GM12878 (cell line): Measurements from ENCODE around the gene CNTRL. TPM values are rescaled to one million over a fixed set of nuclear protein-coding genes. Genes with fewer than 3 reads are reported as not detected.

Experiments
- BACH1 ChIP-seq: fragments of 450-650 bp; IDR thresholded peaks from 2 replicates; pipeline ENCODE4 v1.6.1; 2017; ENCODE audit warnings: mild to moderate bottlenecking, borderline replicate concordance
- BHLHE40 ChIP-seq, 2 experiments: fragments of 450-650 bp in 1 of 2; IDR thresholded peaks; 2 replicates each; pipeline ENCODE4 v1.6.1; 2011 to 2017; ENCODE audit warnings: low read depth in 2 of 2, borderline replicate concordance in 1 of 2, improper control_type of control experiment in 1 of 2, low read length in 1 of 2, mild to moderate bottlenecking in 1 of 2
- CUX1 ChIP-seq: IDR thresholded peaks from 2 replicates; pipeline ENCODE4 v1.6.1; 2012; ENCODE audit warnings: improper control_type of control experiment, low read depth, low read length; ENCODE audit not compliant: insufficient replicate concordance
- FOXK2 ChIP-seq: fragments of 450-650 bp; IDR thresholded peaks from 2 replicates; pipeline ENCODE4 v1.6.1; 2017; ENCODE audit warnings: mild to moderate bottlenecking, moderate library complexity
- IRF5 ChIP-seq: fragments of 450-650 bp; IDR thresholded peaks from 2 replicates; pipeline ENCODE4 v1.6.1; 2017; ENCODE audit warnings: borderline replicate concordance
- MTA3 ChIP-seq: IDR thresholded peaks from 2 replicates; pipeline ENCODE4 v1.6.1; 2012; ENCODE audit warnings: low read length, inconsistent platforms, borderline replicate concordance
- NR2C2 ChIP-seq: IDR thresholded peaks from 2 replicates; pipeline ENCODE4 v1.6.1; 2011; ENCODE audit warnings: borderline replicate concordance, low read depth; ENCODE audit not compliant: control insufficient read depth, insufficient read length
- POLR2AphosphoS2 ChIP-seq: IDR thresholded peaks from 2 replicates; pipeline ENCODE4 v1.6.1; 2011; ENCODE audit warnings: low read depth, mild to moderate bottlenecking, low read length, improper control_type of control experiment, moderate library complexity
- RELB ChIP-seq: fragments of 450-650 bp; IDR thresholded peaks from 2 replicates; pipeline ENCODE4 v1.6.1; 2017; ENCODE audit warnings: low read depth, mild to moderate bottlenecking, moderate library complexity
- SMAD1 ChIP-seq: fragments of 450-650 bp; IDR thresholded peaks from 2 replicates; pipeline ENCODE4 v1.6.1; 2018; ENCODE audit warnings: mild to moderate bottlenecking, low read depth; ENCODE audit not compliant: partially characterized antibody
- SPI1 ChIP-seq: IDR thresholded peaks from 2 replicates; pipeline ENCODE4 v1.6.1; 2011; ENCODE audit warnings: low read depth, mild to moderate bottlenecking, low read length, moderate library complexity, borderline replicate concordance; ENCODE audit not compliant: insufficient read depth
- SUPT20H ChIP-seq: IDR thresholded peaks from 2 replicates; pipeline ENCODE4 v1.6.1; 2011; ENCODE audit warnings: low read depth, mild to moderate bottlenecking, low read length, moderate library complexity, borderline replicate concordance; ENCODE audit not compliant: control insufficient read depth
- TARDBP ChIP-seq: IDR thresholded peaks from 2 replicates; pipeline ENCODE4 v1.6.1; 2016; ENCODE audit warnings: borderline replicate concordance
- ZBED1 ChIP-seq: IDR thresholded peaks from 2 replicates; pipeline ENCODE4 v1.6.1; 2016; ENCODE audit warnings: borderline replicate concordance
- polyA plus RNA-seq, 11 experiments: library from polyadenylated mRNA; depleted of rRNA in 4 of 11; unstranded in 6 of 11; stranded (reverse) in 5 of 11; fragments of >200 nt; fragmentation: Nextera tagmentation in 4 of 11; fragmentation: Illumina TruSeq in 1 of 11; extraction: Ambion mirVana in 4 of 11; extraction: Trizol in 1 of 11; gene quantifications; 1 replicate in 1 of 11; 2 replicates in 10 of 11; pipeline versions ENCODE4 v1.2.1 to v1.2.3, GENCODE V29; 2011 to 2016; ENCODE audit warnings: inconsistent platforms in 2 of 11, missing spikeins in 2 of 11, low read depth in 1 of 11
- total RNA-seq, 4 experiments: library from RNA; depleted of rRNA in 3 of 4; stranded (reverse); fragments of >200 nt in 3 of 4; fragmentation: Illumina TruSeq in 1 of 4; extraction: Trizol in 1 of 4; gene quantifications; 2 replicates each; pipeline versions ENCODE4 v1.2.1 to v1.2.3, GENCODE V29; 2013 to 2021
- TF ChIP-seq, protein P1 (sequence below): IDR thresholded peaks from 2 replicates; pipeline ENCODE4 v1.6.1; 2012; ENCODE audit warnings: low read length, inconsistent platforms
- TF ChIP-seq, protein P2 (sequence below): fragments of 450-650 bp; IDR thresholded peaks from 2 replicates; pipeline ENCODE4 v1.6.1; 2017; ENCODE audit warnings: mild to moderate bottlenecking
- TF ChIP-seq, protein P3 (sequence below): IDR thresholded peaks from 2 replicates; pipeline ENCODE4 v1.6.1; 2011; ENCODE audit warnings: low read depth, mild to moderate bottlenecking, low read length, moderate library complexity, borderline replicate concordance; ENCODE audit errors: extremely low read depth

Gene CNTRL
- total and polyA plus RNA-seq, 10 of the 15 experiments (the other 5 are each of a cell fraction or from before 2014, with no cell fraction given): 20.0 to 65.4 (median 38.8) TPM

GRCh38 chr9:121121582-121122087 lies 46.9 kb downstream of the CNTRL start (continued):
- TF ChIP-seq, protein P1, sequence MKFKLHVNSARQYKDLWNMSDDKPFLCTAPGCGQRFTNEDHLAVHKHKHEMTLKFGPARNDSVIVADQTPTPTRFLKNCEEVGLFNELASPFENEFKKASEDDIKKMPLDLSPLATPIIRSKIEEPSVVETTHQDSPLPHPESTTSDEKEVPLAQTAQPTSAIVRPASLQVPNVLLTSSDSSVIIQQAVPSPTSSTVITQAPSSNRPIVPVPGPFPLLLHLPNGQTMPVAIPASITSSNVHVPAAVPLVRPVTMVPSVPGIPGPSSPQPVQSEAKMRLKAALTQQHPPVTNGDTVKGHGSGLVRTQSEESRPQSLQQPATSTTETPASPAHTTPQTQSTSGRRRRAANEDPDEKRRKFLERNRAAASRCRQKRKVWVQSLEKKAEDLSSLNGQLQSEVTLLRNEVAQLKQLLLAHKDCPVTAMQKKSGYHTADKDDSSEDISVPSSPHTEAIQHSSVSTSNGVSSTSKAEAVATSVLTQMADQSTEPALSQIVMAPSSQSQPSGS: peak; percentile 59; the same call in 1 of the 2 replicates
- TF ChIP-seq FOXK2: no peak
- no peak for TF ChIP-seq SUPT20H
- no peak for TF ChIP-seq CUX1
- TF ChIP-seq SPI1: peak; percentile 80
- TF ChIP-seq POLR2AphosphoS2: peak; percentile 81; the same call in 1 of the 2 replicates
- TF ChIP-seq, protein P2, sequence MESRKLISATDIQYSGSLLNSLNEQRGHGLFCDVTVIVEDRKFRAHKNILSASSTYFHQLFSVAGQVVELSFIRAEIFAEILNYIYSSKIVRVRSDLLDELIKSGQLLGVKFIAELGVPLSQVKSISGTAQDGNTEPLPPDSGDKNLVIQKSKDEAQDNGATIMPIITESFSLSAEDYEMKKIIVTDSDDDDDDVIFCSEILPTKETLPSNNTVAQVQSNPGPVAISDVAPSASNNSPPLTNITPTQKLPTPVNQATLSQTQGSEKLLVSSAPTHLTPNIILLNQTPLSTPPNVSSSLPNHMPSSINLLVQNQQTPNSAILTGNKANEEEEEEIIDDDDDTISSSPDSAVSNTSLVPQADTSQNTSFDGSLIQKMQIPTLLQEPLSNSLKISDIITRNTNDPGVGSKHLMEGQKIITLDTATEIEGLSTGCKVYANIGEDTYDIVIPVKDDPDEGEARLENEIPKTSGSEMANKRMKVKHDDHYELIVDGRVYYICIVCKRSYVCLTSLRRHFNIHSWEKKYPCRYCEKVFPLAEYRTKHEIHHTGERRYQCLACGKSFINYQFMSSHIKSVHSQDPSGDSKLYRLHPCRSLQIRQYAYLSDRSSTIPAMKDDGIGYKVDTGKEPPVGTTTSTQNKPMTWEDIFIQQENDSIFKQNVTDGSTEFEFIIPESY: no peak
- peak; percentile 27 to 55; a peak in 1 of 4 replicates for TF ChIP-seq BHLHE40 (IDR thresholded peaks at IDR 0.05; ENCODE audit: borderline replicate concordance in 1 of 2, low read depth in 2 of 2, low read length in 1 of 2)
- no peak for TF ChIP-seq MTA3
- no peak for TF ChIP-seq IRF5
- TF ChIP-seq RELB: no peak; the same call in 1 of the 2 replicates
- TF ChIP-seq TARDBP: no peak
- TF ChIP-seq BACH1: no peak
- TF ChIP-seq SMAD1: no peak
- TF ChIP-seq ZBED1: no peak
- TF ChIP-seq, protein P3, sequence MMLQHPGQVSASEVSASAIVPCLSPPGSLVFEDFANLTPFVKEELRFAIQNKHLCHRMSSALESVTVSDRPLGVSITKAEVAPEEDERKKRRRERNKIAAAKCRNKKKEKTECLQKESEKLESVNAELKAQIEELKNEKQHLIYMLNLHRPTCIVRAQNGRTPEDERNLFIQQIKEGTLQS: no peak
- TF ChIP-seq NR2C2: no peak
